ENCODE measurements around the gene UNC13C. TPM values are rescaled to one million over a fixed set of nuclear protein-coding genes. Genes with fewer than 3 reads are reported as not detected.

The UNC13C gene
- total RNA-seq, 6 experiments from 2014 or later: not detected

GRCh38 chr15:54304321-54304720, 326.1 kb downstream of the UNC13C start:
- TF ChIP-seq, protein P1, sequence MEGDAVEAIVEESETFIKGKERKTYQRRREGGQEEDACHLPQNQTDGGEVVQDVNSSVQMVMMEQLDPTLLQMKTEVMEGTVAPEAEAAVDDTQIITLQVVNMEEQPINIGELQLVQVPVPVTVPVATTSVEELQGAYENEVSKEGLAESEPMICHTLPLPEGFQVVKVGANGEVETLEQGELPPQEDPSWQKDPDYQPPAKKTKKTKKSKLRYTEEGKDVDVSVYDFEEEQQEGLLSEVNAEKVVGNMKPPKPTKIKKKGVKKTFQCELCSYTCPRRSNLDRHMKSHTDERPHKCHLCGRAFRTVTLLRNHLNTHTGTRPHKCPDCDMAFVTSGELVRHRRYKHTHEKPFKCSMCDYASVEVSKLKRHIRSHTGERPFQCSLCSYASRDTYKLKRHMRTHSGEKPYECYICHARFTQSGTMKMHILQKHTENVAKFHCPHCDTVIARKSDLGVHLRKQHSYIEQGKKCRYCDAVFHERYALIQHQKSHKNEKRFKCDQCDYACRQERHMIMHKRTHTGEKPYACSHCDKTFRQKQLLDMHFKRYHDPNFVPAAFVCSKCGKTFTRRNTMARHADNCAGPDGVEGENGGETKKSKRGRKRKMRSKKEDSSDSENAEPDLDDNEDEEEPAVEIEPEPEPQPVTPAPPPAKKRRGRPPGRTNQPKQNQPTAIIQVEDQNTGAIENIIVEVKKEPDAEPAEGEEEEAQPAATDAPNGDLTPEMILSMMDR (IDR thresholded peaks at IDR 0.05): no peak
- Mint-ChIP-seq H3K36me3 (ENCODE audit: low read depth) (no peaks in the 10 kb centered on the region), H3K27ac (no peak overlapping the region), H3K4me3 (no peak overlapping the region), H3K4me1 (ENCODE audit: low read depth) (no peaks in the 10 kb centered on the region), H3K9me3 (peaks cover 31% of the 10 kb centered on the region), H3K27me3 (ENCODE audit: insufficient read depth) (no peaks in the 10 kb centered on the region)
- DNase-seq: no peak

GRCh38 chr15:54305138-54305537, 326.9 kb downstream of the UNC13C start:
- TF ChIP-seq, protein P1 (IDR thresholded peaks at IDR 0.05): no peak
- H3K4me3 Mint-ChIP-seq: no peak overlapping the region
- H3K27ac Mint-ChIP-seq: no peak overlapping the region
- no peak for DNase-seq
- peaks cover 36% of the 10 kb centered on the region for H3K9me3 Mint-ChIP-seq
- no peaks in the 10 kb centered on the region for H3K36me3 Mint-ChIP-seq (ENCODE audit: low read depth)
- no peaks in the 10 kb centered on the region for H3K4me1 Mint-ChIP-seq (ENCODE audit: low read depth)
- H3K27me3 Mint-ChIP-seq (ENCODE audit: insufficient read depth): no peaks in the 10 kb centered on the region

DNA sequence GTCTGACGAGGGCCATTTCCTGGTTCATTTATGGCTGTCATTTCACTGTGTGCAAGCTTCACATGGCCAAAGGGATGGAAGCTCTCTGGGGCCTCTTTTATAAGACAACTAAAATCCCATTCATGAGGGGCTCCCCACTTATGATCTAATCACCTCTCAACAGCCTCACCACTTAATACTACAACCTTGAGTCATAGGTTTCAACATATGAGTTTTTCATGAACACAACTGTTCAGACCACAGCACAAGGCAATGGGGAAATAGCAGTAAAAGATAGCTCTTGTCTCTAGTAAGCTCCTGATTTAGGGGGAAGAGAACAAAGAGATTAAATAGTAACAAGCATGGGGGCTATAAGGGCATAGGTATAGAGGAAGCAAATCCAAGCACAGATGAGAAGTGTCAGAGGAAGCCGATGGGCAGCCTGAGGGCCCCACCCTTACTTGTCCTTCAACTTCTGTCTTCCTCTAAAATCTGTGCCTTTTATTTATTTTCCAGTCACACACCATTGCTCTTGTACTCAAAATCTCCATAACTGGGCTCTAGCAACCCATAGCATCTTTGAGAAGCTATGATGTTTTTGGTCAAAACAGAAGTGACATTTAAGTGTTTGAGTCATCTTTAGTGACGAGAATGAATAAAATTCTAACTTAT, 329.1 kb downstream of the UNC13C start:
- Mint-ChIP-seq H3K9me3 (peaks cover 29% of the 10 kb centered on the region), H3K27me3 (ENCODE audit: insufficient read depth) (no peaks in the 10 kb centered on the region), H3K36me3 (ENCODE audit: low read depth) (no peaks in the 10 kb centered on the region), H3K4me1 (ENCODE audit: low read depth) (no peaks in the 10 kb centered on the region), H3K4me3 (no peak overlapping the region), H3K27ac (no peak overlapping the region)
- no peak for DNase-seq
- TF ChIP-seq, protein P1 (IDR thresholded peaks at IDR 0.05): no peak

- Mint-ChIP-seq H3K4me1 (ENCODE audit: low read depth) (no peaks in the 10 kb centered on the region), H3K4me3 (no peak overlapping the region), H3K27ac (no peak overlapping the region), H3K27me3 (ENCODE audit: insufficient read depth) (no peaks in the 10 kb centered on the region), H3K9me3 (peaks cover 29% of the 10 kb centered on the region), H3K36me3 (ENCODE audit: low read depth) (no peaks in the 10 kb centered on the region)
- DNase-seq: no peak
- TF ChIP-seq, protein P1 (IDR thresholded peaks at IDR 0.05): no peak
These were observed 329.7 kb downstream of the UNC13C start for GRCh38 chr15:54307926-54308325.

GRCh38 chr15:54312528-54312927, 334.3 kb downstream of the UNC13C start:
- H3K4me3 Mint-ChIP-seq: no peak overlapping the region
- TF ChIP-seq, protein P1 (IDR thresholded peaks at IDR 0.05): no peak
- no peak for DNase-seq
- no peaks in the 10 kb centered on the region for H3K36me3 Mint-ChIP-seq (ENCODE audit: low read depth)
- no peak overlapping the region for H3K27ac Mint-ChIP-seq
- H3K27me3 Mint-ChIP-seq (ENCODE audit: insufficient read depth): no peaks in the 10 kb centered on the region
- no peaks in the 10 kb centered on the region for H3K4me1 Mint-ChIP-seq (ENCODE audit: low read depth)
- peaks cover 41% of the 10 kb centered on the region for H3K9me3 Mint-ChIP-seq
